Gastrocnemius medialis (tissue), 4 donors: ENCODE results near the gene C13orf46. TPM values are rescaled to one million over a fixed set of nuclear protein-coding genes. Genes with fewer than 3 reads are reported as not detected.

Experiments used
- ATAC-seq, 2 donors: fragments of 150-250 bp; one replicate each; pipeline ENCODE4 v1.9.1; 2016
- DNase-seq, 2 donors: peaks; one replicate each; pipeline ENCODE4 v3.0.0-alpha.2; 2019
- H3K27ac ChIP-seq, 4 donors: fragments of 200-600 bp; sonication (generic); 1 replicate in 1 of 4; 2 replicates in 3 of 4; pipeline ENCODE4 v1.5.1; 2016 to 2018; ENCODE audit warnings: mild to moderate bottlenecking in 2 of 4, moderate library complexity in 1 of 4
- H3K27me3 ChIP-seq, 3 donors: fragments of 200-600 bp; sonication (generic) in 2 of 3; 1 replicate in 1 of 3; 2 replicates in 2 of 3; pipeline versions ENCODE4 v1.5.1 to v1.6.0; 2016 to 2019; ENCODE audit warnings: mild to moderate bottlenecking in 1 of 3, moderate library complexity in 1 of 3
- H3K36me3 ChIP-seq, 2 donors: fragments of 200-600 bp; sonication (generic) in 1 of 2; one replicate each; pipeline ENCODE4 v1.5.1; 2017 to 2018
- H3K4me1 ChIP-seq, 2 donors: fragments of 200-600 bp; sonication (generic) in 1 of 2; one replicate each; pipeline ENCODE4 v1.5.1; 2016 to 2017; ENCODE audit warnings: mild to moderate bottlenecking in 2 of 2
- H3K4me3 ChIP-seq, 4 donors: fragments of 200-600 bp; sonication (generic) in 3 of 4; 1 replicate in 1 of 4; 2 replicates in 3 of 4; pipeline ENCODE4 v1.5.1; 2016 to 2019; ENCODE audit warnings: mild to moderate bottlenecking in 2 of 4
- H3K9me3 ChIP-seq, 3 donors: fragments of 200-600 bp; sonication (generic) in 2 of 3; 1 replicate in 1 of 3; 2 replicates in 2 of 3; pipeline ENCODE4 v1.5.1; 2016 to 2019
- CTCF ChIP-seq, 5 experiments: fragments of 450-650 bp in 3 of 5; fragments of 200-600 bp in 2 of 5; sonication (generic) in 2 of 5; IDR thresholded peaks in 4 of 5; conservative IDR thresholded peaks in 1 of 5; 1 replicate in 4 of 5; 2 replicates in 1 of 5; pipeline ENCODE4 v1.5.1; 2016 to 2019; ENCODE audit warnings: antibody characterized with exemption in 5 of 5, mild to moderate bottlenecking in 3 of 5, moderate library complexity in 3 of 5
- POLR2A ChIP-seq, 2 donors: fragments of 450-650 bp; IDR thresholded peaks; one replicate each; pipeline ENCODE4 v1.6.1; 2017; ENCODE audit warnings: antibody characterized with exemption in 2 of 2, mild to moderate bottlenecking in 2 of 2, moderate library complexity in 2 of 2
- in situ Hi-C, 4 donors: fragments of 200-750 bp; cut with MboI; loops; one replicate each; pipeline versions ENCODE4 v1.15.0 to v1.8.0; 2017; ENCODE audit warnings: low sequenced_read_pairs in 4 of 4
- intact Hi-C: fragments of 100-400 bp; cut with DNase I; formaldehyde crosslinking; loops from one replicate; pipeline ENCODE4 v1.15.1; 2023; ENCODE audit warnings: low total_unique reads
- total RNA-seq, 4 donors: library from RNA; depleted of rRNA; stranded (reverse); fragments of >200 nt; gene quantifications; one replicate each; pipeline versions ENCODE4 v1.1.0 to v1.2.3, GENCODE V29; 2016

Gene C13orf46
- total RNA-seq, 4 donors from 2014 or later = 0.10 to 0.69 (median 0.15) TPM; not detected in 1

DNA sequence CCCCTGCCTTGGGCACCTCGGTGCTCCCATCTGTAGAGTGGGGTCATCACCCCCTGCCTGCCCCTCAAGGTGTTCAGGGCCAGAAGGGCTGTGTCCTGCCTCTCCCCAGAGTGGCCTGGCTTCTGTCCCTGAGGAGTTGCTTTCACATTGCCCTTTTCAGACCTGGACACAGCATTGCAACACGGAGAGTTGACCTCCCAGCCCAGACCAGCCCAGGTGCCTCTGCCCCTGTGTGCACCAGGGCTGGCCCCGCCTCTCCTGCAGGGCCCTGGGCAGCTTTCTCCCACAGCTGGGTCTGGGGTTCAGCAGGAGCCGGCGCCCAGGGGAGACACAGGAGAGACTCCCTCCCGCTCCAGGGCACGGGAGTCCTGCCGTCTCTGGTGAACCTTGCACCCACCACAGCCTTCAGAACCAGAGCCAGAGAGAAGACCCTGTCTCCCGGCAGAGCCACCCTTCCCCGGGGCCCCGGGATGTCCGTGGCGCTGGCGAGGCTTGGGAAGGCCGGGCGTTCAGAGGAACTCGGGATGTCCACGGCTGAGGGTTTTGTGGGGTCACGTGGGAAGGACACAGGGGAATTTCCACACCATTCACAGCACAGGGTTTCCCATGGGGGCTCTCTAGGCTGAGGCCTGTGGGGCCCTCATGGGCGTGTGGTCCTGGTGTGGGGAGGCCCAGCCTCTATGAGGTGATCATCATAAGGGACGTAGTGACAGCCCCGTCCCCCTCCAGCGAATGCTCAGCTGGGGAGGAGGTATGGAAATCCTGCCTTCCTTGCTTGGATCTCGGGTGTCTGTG is 23.2 kb downstream of the C13orf46 start:
- Histone ChIP-seq H3K4me3 (no peak overlapping the region), H3K4me1 (peaks cover 7 to 9% of the 10 kb centered on the region in 2 donors), H3K36me3 (peaks cover 0 to 8% of the 10 kb centered on the region in 2 donors), H3K27me3 (no peaks in the 10 kb centered on the region), H3K9me3 (no peaks in the 10 kb centered on the region), H3K27ac (no peak overlapping the region)
- DNase-seq = no peak
- in situ Hi-C loops (no loop called here), intact Hi-C loops (loop anchor here (1.0 kb wide), 1 partner anchor 276 kb away; no protein-coding TSS in a partner anchor)
- no peak for TF ChIP-seq CTCF (IDR thresholded peaks at IDR 0.05 in 4 of 5, conservative IDR thresholded peaks at IDR 0.05 in 1 of 5)
- no peak for TF ChIP-seq POLR2A (IDR thresholded peaks at IDR 0.05)
- ATAC-seq = no peak

- no peak for DNase-seq
- Histone ChIP-seq H3K27ac (no peak overlapping the region), H3K9me3 (no peaks in the 10 kb centered on the region), H3K27me3 (no peaks in the 10 kb centered on the region), H3K36me3 (peaks cover 0 to 7% of the 10 kb centered on the region in 2 donors), H3K4me1 (peaks cover 7 to 9% of the 10 kb centered on the region in 2 donors), H3K4me3 (no peak overlapping the region)
- no peak for ATAC-seq
- TF ChIP-seq POLR2A (IDR thresholded peaks at IDR 0.05) (no peak), CTCF (IDR thresholded peaks at IDR 0.05 in 4 of 5, conservative IDR thresholded peaks at IDR 0.05 in 1 of 5) (no peak)
- intact Hi-C loops = no loop called here
- in situ Hi-C loops = no loop called here
Observed at GRCh38 chr13:113949546-113949945, 24.3 kb downstream of the C13orf46 start.

DNA sequence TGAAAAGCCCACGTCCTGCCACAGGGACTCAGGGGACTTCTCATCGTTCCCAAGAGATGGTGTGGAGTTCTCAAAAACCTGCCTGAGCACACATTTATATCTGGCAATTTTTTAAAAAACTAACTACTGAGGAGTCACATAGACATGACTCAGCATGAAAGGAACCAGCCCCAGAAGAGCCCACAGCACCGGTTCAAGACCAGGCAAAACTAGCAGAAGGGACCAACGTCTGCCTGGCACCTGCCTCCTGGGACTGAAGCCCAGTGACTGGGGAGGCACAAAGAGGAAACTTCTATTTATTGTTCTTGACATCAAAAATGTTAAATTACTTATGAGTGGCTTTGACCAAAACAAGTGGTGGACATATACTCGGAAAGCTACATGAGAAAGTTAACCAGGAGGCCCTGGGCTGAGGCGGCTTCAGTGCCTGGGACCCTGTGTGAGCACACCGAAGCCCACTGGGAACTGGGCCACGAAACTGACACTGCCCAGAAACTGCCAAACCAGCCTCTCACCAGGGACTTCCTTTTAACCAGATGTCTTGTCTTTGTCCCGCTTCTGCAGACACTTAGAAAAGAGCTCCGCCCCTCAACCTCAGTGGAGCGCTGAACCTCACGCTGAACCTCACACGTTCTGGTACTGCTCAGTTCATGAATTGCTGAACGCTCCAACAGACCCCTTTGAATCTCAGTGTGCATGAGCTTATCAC is 25.7 kb downstream of the C13orf46 start:
- Histone ChIP-seq H3K27ac (no peak overlapping the region), H3K27me3 (no peaks in the 10 kb centered on the region), H3K4me1 (peaks cover 7 to 9% of the 10 kb centered on the region in 2 donors), H3K36me3 (no peaks in the 10 kb centered on the region), H3K4me3 (no peak overlapping the region), H3K9me3 (no peaks in the 10 kb centered on the region)
- ATAC-seq (no peak), DNase-seq (no peak)
- intact Hi-C loops = loop anchor here (1.0 kb wide), 1 partner anchor 131 kb away; no protein-coding TSS in a partner anchor
- TF ChIP-seq POLR2A (IDR thresholded peaks at IDR 0.05) = no peak
- no peak for TF ChIP-seq CTCF (IDR thresholded peaks at IDR 0.05 in 4 of 5, conservative IDR thresholded peaks at IDR 0.05 in 1 of 5)
- in situ Hi-C loops = no loop called here

GRCh38 chr13:113947311-113948033 is 26.4 kb downstream of the C13orf46 start:
- TF ChIP-seq POLR2A (IDR thresholded peaks at IDR 0.05) (no peak), CTCF (IDR thresholded peaks at IDR 0.05 in 4 of 5, conservative IDR thresholded peaks at IDR 0.05 in 1 of 5) (peak; percentile 74 to 87 (median 78))
- Histone ChIP-seq H3K27me3 (no peaks in the 10 kb centered on the region), H3K4me3 (no peak overlapping the region), H3K9me3 (no peaks in the 10 kb centered on the region), H3K4me1 (peaks cover 7 to 9% of the 10 kb centered on the region in 2 donors), H3K36me3 (no peaks in the 10 kb centered on the region), H3K27ac (no peak overlapping the region)
- DNase-seq (peak in 1 of 2 donors; percentile 62), ATAC-seq (peak; percentile 53 to 77)
- intact Hi-C loops (loop anchor here (1.0 kb wide), 1 partner anchor 130 kb away; no protein-coding TSS in a partner anchor), in situ Hi-C loops (no loop called here)
